Suprapubic skin (tissue), 3 donors: ENCODE results near the gene PDE4D.

Source experiments
- CTCF ChIP-seq, 2 donors: fragments of 200-600 bp in 1 of 2; fragments of 450-650 bp in 1 of 2; sonication (generic) in 1 of 2; IDR thresholded peaks; one replicate each; pipeline ENCODE4 v1.5.1; 2016 to 2019; ENCODE audit warnings: antibody characterized with exemption in 2 of 2, mild to moderate bottlenecking in 1 of 2, moderate library complexity in 1 of 2
- EP300 ChIP-seq: sonication (generic); formaldehyde crosslinking; IDR thresholded peaks from one replicate; pipeline ENCODE4 v1.6.1; 2017; ENCODE audit warnings: antibody characterized with exemption
- POLR2A ChIP-seq, 2 donors: fragments of 450-650 bp; IDR thresholded peaks; one replicate each; pipeline ENCODE4 v1.6.1; 2017; ENCODE audit warnings: antibody characterized with exemption in 2 of 2, mild to moderate bottlenecking in 2 of 2, moderate library complexity in 2 of 2

- no peak for TF ChIP-seq POLR2A (IDR thresholded peaks at IDR 0.05)
- no peak for TF ChIP-seq EP300
- no peak for TF ChIP-seq CTCF (IDR thresholded peaks at IDR 0.05)
Measured at GRCh38 chr5:59330680-59331079, 562.8 kb downstream of the PDE4D start.
